Cardiac fibroblast (primary cell): ENCODE results near the gene NINJ1.

Experiments used
- DNase-seq, 2 donors: peaks; one replicate each; pipeline versions ENCODE4 v3.0.0 to v3.0.0-alpha.2; 2010; ENCODE audit warnings: low read depth in 2 of 2
- H3K4me3 ChIP-seq, 2 donors: replicated peaks in 1 of 2; 1 replicate in 1 of 2; 2 replicates in 1 of 2; pipeline ENCODE4 v1.5.1; 2011; ENCODE audit warnings: low read depth in 2 of 2, low read length in 2 of 2, mild to moderate bottlenecking in 2 of 2, moderate library complexity in 1 of 2
- CTCF ChIP-seq: IDR thresholded peaks from one replicate; pipeline ENCODE4 v1.5.1; 2011; ENCODE audit warnings: low read depth, mild to moderate bottlenecking, low read length, inconsistent platforms

Gene NINJ1

GRCh38 chr9:93081931-93082330 is 52.1 kb downstream of the NINJ1 start:
- no peak overlapping the region for H3K4me3 ChIP-seq
- peak; percentile 29 to 82 for DNase-seq
- no peak for TF ChIP-seq CTCF

- no peak overlapping the region for H3K4me3 ChIP-seq
- DNase-seq, result peak in 1 of 2 donors; percentile 68
- no peak for TF ChIP-seq CTCF
Observed at GRCh38 chr9:93081081-93081529, 52.9 kb downstream of the NINJ1 start.

- no peak overlapping the region for H3K4me3 ChIP-seq
- no peak for TF ChIP-seq CTCF
- no peak for DNase-seq
Observed at GRCh38 chr9:93080406-93080805, 53.6 kb downstream of the NINJ1 start.

GRCh38 chr9:93079371-93079770 is 54.7 kb downstream of the NINJ1 start:
- H3K4me3 ChIP-seq, result no peak overlapping the region
- no peak for TF ChIP-seq CTCF
- no peak for DNase-seq

GRCh38 chr9:93077811-93078210 is 56.2 kb downstream of the NINJ1 start:
- no peak for TF ChIP-seq CTCF
- DNase-seq, result no peak
- no peak overlapping the region for H3K4me3 ChIP-seq

GRCh38 chr9:93077367-93077766 is 56.7 kb downstream of the NINJ1 start:
- no peak for DNase-seq
- no peak for TF ChIP-seq CTCF
- no peak overlapping the region for H3K4me3 ChIP-seq

GRCh38 chr9:93076792-93077128 is 57.3 kb downstream of the NINJ1 start:
- no peak for DNase-seq
- no peak for TF ChIP-seq CTCF
- H3K4me3 ChIP-seq, result no peak overlapping the region
